Loucy (cell line): Measurements from ENCODE around the gene TMEM170A.
"Not testable (repeated sequence)": the region's sequence is repeated elsewhere in the genome, so short reads cannot be mapped to it uniquely, and the experiment has no call there.

Experiments used
- H2AFZ ChIP-seq: fragments of 200-600 bp; sonication (generic); 2 replicates; pipeline ENCODE4 v1.6.0; 2016; ENCODE audit warnings: antibody characterized with exemption, mild to moderate bottlenecking, low read length, moderate library complexity
- H3F3A ChIP-seq: fragments of 200-600 bp; 2 replicates; pipeline ENCODE4 v1.6.0; 2016; ENCODE audit warnings: antibody characterized with exemption, low read depth, mild to moderate bottlenecking
- H3K27me3 ChIP-seq: fragments of 200-600 bp; sonication (generic); 2 replicates; pipeline ENCODE4 v1.6.1; 2014; ENCODE audit warnings: low read length, mild to moderate bottlenecking; ENCODE audit not compliant: insufficient read depth, poor library complexity, severe bottlenecking
- H3K36me3 ChIP-seq: fragments of 200-600 bp; sonication (generic); 2 replicates; pipeline ENCODE4 v1.6.1; 2016; ENCODE audit warnings: low read length; ENCODE audit not compliant: insufficient read depth
- H3K4me1 ChIP-seq: fragments of 200-600 bp; sonication (generic); 2 replicates; pipeline ENCODE4 v1.5.1; 2014; ENCODE audit warnings: low read length, mild to moderate bottlenecking; ENCODE audit not compliant: insufficient read depth, poor library complexity, severe bottlenecking
- H3K4me2 ChIP-seq: fragments of 200-600 bp; sonication (generic); 2 replicates; pipeline ENCODE4 v1.6.0; 2014; ENCODE audit warnings: antibody characterized with exemption, low read length, low read depth, mild to moderate bottlenecking; ENCODE audit not compliant: poor library complexity, severe bottlenecking
- H3K4me3 ChIP-seq: fragments of 200-600 bp; sonication (generic); 2 replicates; pipeline ENCODE4 v1.5.1; 2014; ENCODE audit warnings: low read length, mild to moderate bottlenecking, mixed read lengths; ENCODE audit not compliant: poor library complexity, severe bottlenecking
- H3K79me2 ChIP-seq: fragments of 200-600 bp; sonication (generic); 2 replicates; pipeline ENCODE4 v1.6.1; 2014; ENCODE audit warnings: low read length; ENCODE audit not compliant: insufficient read depth
- H3K9ac ChIP-seq: fragments of 200-600 bp; sonication (generic); 2 replicates; pipeline ENCODE4 v1.6.0; 2014; ENCODE audit warnings: mild to moderate bottlenecking, low read depth, low read length, moderate library complexity; ENCODE audit not compliant: poor library complexity, severe bottlenecking
- H3K9me2 ChIP-seq: fragments of 200-600 bp; sonication (generic); replicated peaks from 2 replicates; pipeline ENCODE4 v1.6.1; 2016; ENCODE audit warnings: low read depth, low read length, mixed read lengths
- H3K9me3 ChIP-seq: fragments of 200-600 bp; sonication (generic); 2 replicates; pipeline ENCODE4 v1.6.1; 2014; ENCODE audit warnings: mild to moderate bottlenecking, antibody characterized with exemption, low read length, low read depth; ENCODE audit not compliant: insufficient read depth
- H4K20me1 ChIP-seq: fragments of 200-600 bp; sonication (generic); 2 replicates; pipeline ENCODE4 v1.6.0; 2014; ENCODE audit warnings: antibody characterized with exemption, low read length, mild to moderate bottlenecking; ENCODE audit not compliant: insufficient read depth, poor library complexity, severe bottlenecking
- EZH2phosphoT487 ChIP-seq: fragments of 200-600 bp; IDR thresholded peaks from 2 replicates; pipeline ENCODE4 v1.6.1; 2018; ENCODE audit warnings: antibody characterized with exemption, mild to moderate bottlenecking, moderate library complexity, borderline replicate concordance
- TF ChIP-seq, protein P1 (sequence below): fragments of 200-600 bp; sonication (generic); conservative IDR thresholded peaks from 2 replicates; pipeline ENCODE4 v1.5.1; 2014; ENCODE audit warnings: mild to moderate bottlenecking, antibody characterized with exemption, low read length

Gene TMEM170A

DNA sequence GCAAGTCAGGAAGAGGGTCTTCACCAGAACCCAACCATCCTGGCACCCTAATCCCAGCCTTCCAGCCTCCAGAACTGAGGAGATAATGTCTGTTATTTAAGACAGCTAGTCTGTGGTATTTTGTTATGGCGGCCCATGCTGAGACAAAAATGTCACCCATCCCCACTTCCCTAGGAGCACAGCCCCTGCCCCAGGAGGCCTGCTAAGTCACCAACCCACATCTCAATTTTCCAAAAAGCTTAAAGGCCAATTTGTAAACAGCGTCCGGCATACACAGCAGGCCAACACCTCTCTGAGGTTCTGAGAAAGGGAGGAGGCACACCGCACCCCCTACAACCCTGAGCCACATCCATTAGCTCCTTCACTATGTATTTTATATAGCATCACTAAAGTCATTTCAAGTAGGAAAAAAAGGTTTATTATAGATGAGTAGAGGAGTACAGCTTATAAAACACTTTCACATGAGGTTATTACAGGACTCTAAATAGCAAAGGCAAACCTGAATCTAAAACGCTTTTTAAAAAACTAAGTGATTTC is 6.9 kb downstream of the TMEM170A start:
- Histone ChIP-seq H4K20me1 (peaks cover 65% of the 10 kb centered on the region), H3K4me1 (peaks cover 34% of the 10 kb centered on the region)

DNA sequence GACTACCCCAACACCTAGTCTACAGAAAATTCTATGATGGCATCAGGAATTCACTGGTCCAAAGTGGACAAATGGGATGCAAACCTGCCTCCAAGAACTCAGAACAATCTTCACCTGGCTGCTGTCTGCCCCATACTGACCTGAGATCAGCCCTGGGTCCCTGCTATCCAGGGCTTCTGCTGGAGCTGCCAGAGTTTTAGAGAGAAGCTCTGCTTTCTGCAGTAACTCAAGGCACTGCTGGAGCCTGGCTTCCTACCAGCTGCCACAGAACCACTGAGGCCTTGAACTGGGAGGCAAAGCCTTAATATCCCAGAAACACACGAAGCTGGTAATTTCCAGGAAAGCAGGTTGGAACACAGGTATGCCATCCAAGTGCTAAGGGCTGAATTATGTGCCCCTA is 7.5 kb downstream of the TMEM170A start:
- peaks cover 30% of the 10 kb centered on the region for H3K4me1 ChIP-seq
- no peaks in the 10 kb centered on the region for H3K9me3 ChIP-seq
- no peaks in the 10 kb centered on the region for H3K9me2 ChIP-seq
- no peaks in the 10 kb centered on the region for H3K27me3 ChIP-seq
- no peak overlapping the region for H3K4me3 ChIP-seq
- H2AFZ ChIP-seq: no peak overlapping the region
- H3K79me2 ChIP-seq: peaks cover 92% of the 10 kb centered on the region
- H3K4me2 ChIP-seq: no peak overlapping the region
- H3F3A ChIP-seq: no peaks in the 10 kb centered on the region
- TF ChIP-seq, protein P1, sequence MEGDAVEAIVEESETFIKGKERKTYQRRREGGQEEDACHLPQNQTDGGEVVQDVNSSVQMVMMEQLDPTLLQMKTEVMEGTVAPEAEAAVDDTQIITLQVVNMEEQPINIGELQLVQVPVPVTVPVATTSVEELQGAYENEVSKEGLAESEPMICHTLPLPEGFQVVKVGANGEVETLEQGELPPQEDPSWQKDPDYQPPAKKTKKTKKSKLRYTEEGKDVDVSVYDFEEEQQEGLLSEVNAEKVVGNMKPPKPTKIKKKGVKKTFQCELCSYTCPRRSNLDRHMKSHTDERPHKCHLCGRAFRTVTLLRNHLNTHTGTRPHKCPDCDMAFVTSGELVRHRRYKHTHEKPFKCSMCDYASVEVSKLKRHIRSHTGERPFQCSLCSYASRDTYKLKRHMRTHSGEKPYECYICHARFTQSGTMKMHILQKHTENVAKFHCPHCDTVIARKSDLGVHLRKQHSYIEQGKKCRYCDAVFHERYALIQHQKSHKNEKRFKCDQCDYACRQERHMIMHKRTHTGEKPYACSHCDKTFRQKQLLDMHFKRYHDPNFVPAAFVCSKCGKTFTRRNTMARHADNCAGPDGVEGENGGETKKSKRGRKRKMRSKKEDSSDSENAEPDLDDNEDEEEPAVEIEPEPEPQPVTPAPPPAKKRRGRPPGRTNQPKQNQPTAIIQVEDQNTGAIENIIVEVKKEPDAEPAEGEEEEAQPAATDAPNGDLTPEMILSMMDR: no peak
- no peak for TF ChIP-seq EZH2phosphoT487
- H3K36me3 ChIP-seq: no peaks in the 10 kb centered on the region
- no peak overlapping the region for H3K9ac ChIP-seq
- H4K20me1 ChIP-seq: peaks cover 60% of the 10 kb centered on the region

More for the DNA sequence above, 6.9 kb downstream of the TMEM170A start:
- Histone ChIP-seq H2AFZ (no peak overlapping the region), H3K36me3 (no peaks in the 10 kb centered on the region), H3K27me3 (no peaks in the 10 kb centered on the region), H3K4me3 (no peak overlapping the region), H3K4me2 (no peak overlapping the region), H3K9ac (no peak overlapping the region), H3K9me3 (no peaks in the 10 kb centered on the region), H3K79me2 (peaks cover 93% of the 10 kb centered on the region), H3F3A (no peaks in the 10 kb centered on the region), H3K9me2 (no peaks in the 10 kb centered on the region)
- no peak for TF ChIP-seq EZH2phosphoT487
- TF ChIP-seq, protein P1: no peak

DNA sequence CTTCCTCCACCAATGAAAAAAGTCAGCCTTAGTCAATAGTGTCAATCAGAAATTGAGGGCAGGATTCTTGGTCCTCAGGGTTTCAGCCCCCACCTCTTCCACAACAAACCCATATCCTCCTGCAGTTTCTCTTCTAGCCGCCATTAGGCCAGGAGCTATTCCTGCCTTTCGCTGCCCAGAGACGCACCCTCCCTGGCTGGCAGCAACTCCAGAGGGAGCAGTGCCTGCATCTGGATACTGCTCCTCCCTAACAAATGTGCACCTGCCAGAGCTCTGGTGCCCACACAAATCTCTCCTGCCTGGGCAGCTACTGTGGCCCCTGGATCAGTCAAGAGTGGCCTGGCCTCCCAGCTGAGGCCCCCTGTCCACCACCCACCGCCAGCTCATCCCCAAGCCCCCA is 8.0 kb downstream of the TMEM170A start:
- H3K9me2 ChIP-seq, H2AFZ ChIP-seq, H3K9ac ChIP-seq, H3K9me3 ChIP-seq, H3K36me3 ChIP-seq, H3K4me3 ChIP-seq, H3F3A ChIP-seq, H3K27me3 ChIP-seq, H3K4me2 ChIP-seq: not testable (repeated sequence)
- Histone ChIP-seq H3K79me2 (peaks cover 90% of the 10 kb centered on the region), H3K4me1 (peaks cover 26% of the 10 kb centered on the region), H4K20me1 (peaks cover 55% of the 10 kb centered on the region)

DNA sequence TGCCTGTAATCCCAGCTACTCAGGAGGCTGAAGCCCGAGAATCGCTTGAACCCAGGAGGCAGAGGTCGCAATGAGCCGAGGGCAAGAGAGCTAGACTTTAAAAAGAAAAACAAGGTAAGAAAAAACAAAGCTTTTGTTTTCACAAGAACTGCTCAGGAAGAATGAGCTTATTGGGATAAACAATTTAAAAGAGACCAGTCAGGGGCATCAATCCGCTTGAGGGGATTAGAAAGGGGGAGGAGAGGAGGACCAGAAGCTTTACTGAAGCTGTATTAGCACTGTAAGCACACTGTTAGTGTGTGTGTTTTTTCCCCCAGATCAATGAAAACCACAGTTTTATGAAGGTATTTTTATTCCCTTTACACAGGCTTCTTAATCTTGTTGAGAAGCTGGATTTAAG is 8.8 kb downstream of the TMEM170A start:
- TF ChIP-seq, protein P1: no peak
- TF ChIP-seq EZH2phosphoT487: no peak
- Histone ChIP-seq H3K4me1 (peaks cover 19% of the 10 kb centered on the region), H3K4me3 (no peak overlapping the region), H2AFZ (no peak overlapping the region), H3K27me3 (no peaks in the 10 kb centered on the region), H4K20me1 (peaks cover 48% of the 10 kb centered on the region), H3K79me2 (peaks cover 89% of the 10 kb centered on the region), H3K4me2 (no peak overlapping the region), H3K36me3 (peaks cover 10% of the 10 kb centered on the region; the same call in 1 of the 2 replicates), H3K9ac (no peak overlapping the region), H3K9me2 (no peaks in the 10 kb centered on the region), H3F3A (no peaks in the 10 kb centered on the region), H3K9me3 (no peaks in the 10 kb centered on the region)
